B cell (primary cell): ENCODE measurements around the gene FAAH. TPM values are rescaled to one million over a fixed set of nuclear protein-coding genes. Genes with fewer than 3 reads are reported as not detected.
A peak's percentile ranks its signal among the peaks of the same experiment; 100 is the strongest.

Source experiments
- ATAC-seq: fragments of 200-7000 bp; cut with Tn5 transposase; one replicate; pipeline ENCODE4 v1.10.0; 2021; ENCODE audit warnings: low read depth, mild to moderate bottlenecking, moderate number of reproducible peaks, moderate library complexity
- CTCF ChIA-PET: fragments of 350-600 bp; sonication (Branson Sonifier 250); formaldehyde crosslinking; loops from one replicate; lab custom pipeline; 2021; ENCODE audit warnings: antibody characterized with exemption, inconsistent platforms; lab: Charles Lee
- POLR2A ChIA-PET: fragments of 350-600 bp; sonication (Branson Sonifier 250); formaldehyde crosslinking; loops from one replicate; lab custom pipeline; 2021; ENCODE audit warnings: antibody characterized with exemption; lab: Charles Lee
- DNase-seq: peaks from one replicate; pipeline ENCODE4 v3.0.0; 2013
- H2AFZ ChIP-seq: 2 replicates; pipeline ENCODE4 v1.6.1; 2012; ENCODE audit warnings: mild to moderate bottlenecking, low read depth, low read length; ENCODE audit not compliant: insufficient read depth, poor library complexity, severe bottlenecking
- H3K27ac ChIP-seq, 2 donors: 1 replicate in 1 of 2; 2 replicates in 1 of 2; pipeline ENCODE4 v1.5.1; 2012 to 2013; ENCODE audit warnings: low read length in 2 of 2, mild to moderate bottlenecking in 2 of 2, moderate library complexity in 1 of 2
- H3K27me3 ChIP-seq, 4 experiments: fragments of 200-600 bp in 1 of 4; sonication (generic) in 1 of 4; replicated peaks in 1 of 4; 1 replicate in 2 of 4; 2 replicates in 2 of 4; pipeline versions ENCODE4 v1.6.1 to v1.7.0; 2013 to 2016; ENCODE audit warnings: low read length in 3 of 4, mild to moderate bottlenecking in 2 of 4, mixed read lengths in 1 of 4, moderate library complexity in 1 of 4; ENCODE audit not compliant: insufficient read depth in 4 of 4, control insufficient read depth in 3 of 4; ENCODE audit errors: control extremely low read depth in 1 of 4
- H3K36me3 ChIP-seq, 2 experiments: replicated peaks in 1 of 2; 1 replicate in 1 of 2; 2 replicates in 1 of 2; pipeline versions ENCODE4 v1.6.1 to v1.7.1; 2013; ENCODE audit warnings: low read length in 1 of 2; ENCODE audit not compliant: insufficient read depth in 2 of 2, control insufficient read depth in 1 of 2; ENCODE audit errors: control extremely low read depth in 1 of 2, extremely low read depth in 1 of 2
- H3K4me1 ChIP-seq, 2 donors: fragments of 200-600 bp in 1 of 2; sonication (generic) in 1 of 2; 1 replicate in 1 of 2; 2 replicates in 1 of 2; pipeline versions ENCODE4 v1.5.1 to v1.6.1; 2013 to 2017; ENCODE audit warnings: low read length in 2 of 2; ENCODE audit not compliant: control insufficient read depth in 2 of 2, insufficient read depth in 2 of 2
- H3K4me2 ChIP-seq: replicated peaks from 2 replicates; pipeline ENCODE3; 2012; ENCODE audit warnings: mild to moderate bottlenecking, low read depth, low read length; ENCODE audit not compliant: poor library complexity, severe bottlenecking
- H3K4me3 ChIP-seq, 5 experiments: fragments of 200-600 bp in 1 of 5; sonication (generic) in 1 of 5; 1 replicate in 3 of 5; 2 replicates in 2 of 5; pipeline versions ENCODE4 v1.5.1 to v1.7.0; 2011 to 2016; ENCODE audit warnings: low read length in 4 of 5, mild to moderate bottlenecking in 4 of 5, low read depth in 2 of 5, control low read depth in 1 of 5, moderate library complexity in 1 of 5; ENCODE audit not compliant: insufficient read depth in 1 of 5; ENCODE audit errors: control extremely low read depth in 1 of 5, extremely low read depth in 1 of 5
- H3K79me2 ChIP-seq: fragments of 200-600 bp; sonication (generic); one replicate; pipeline ENCODE4 v1.6.0; 2016; ENCODE audit warnings: low read length; ENCODE audit not compliant: control insufficient read depth, insufficient read depth
- H3K9ac ChIP-seq: fragments of 200-600 bp; sonication (generic); 2 replicates; pipeline ENCODE4 v1.6.1; 2017; ENCODE audit warnings: mild to moderate bottlenecking, low read length, moderate library complexity
- H3K9me3 ChIP-seq, 3 donors: one replicate each; pipeline versions ENCODE4 v1.6.1 to v1.7.1; 2013; ENCODE audit warnings: low read length in 2 of 3; ENCODE audit not compliant: control insufficient read depth in 2 of 3, insufficient read depth in 1 of 3; ENCODE audit errors: control extremely low read depth in 1 of 3
- H4K20me1 ChIP-seq: 2 replicates; pipeline ENCODE4 v1.6.0; 2012; ENCODE audit warnings: mild to moderate bottlenecking, low read length; ENCODE audit not compliant: insufficient read depth, control insufficient read depth, poor library complexity, severe bottlenecking
- H3K27ac Mint-ChIP-seq: one replicate; pipeline ENCODE4 v1.8.0; 2021; ENCODE audit warnings: mixed read lengths
- H3K27me3 Mint-ChIP-seq: one replicate; pipeline ENCODE4 v1.8.0; 2021; ENCODE audit warnings: mixed read lengths
- H3K4me1 Mint-ChIP-seq: one replicate; pipeline ENCODE4 v1.8.0; 2021; ENCODE audit warnings: mixed read lengths
- H3K4me3 Mint-ChIP-seq: one replicate; pipeline ENCODE4 v1.8.0; 2021; ENCODE audit warnings: mixed read lengths
- H3K9me3 Mint-ChIP-seq: one replicate; pipeline ENCODE4 v1.8.0; 2022; ENCODE audit warnings: mixed read lengths; ENCODE audit not compliant: insufficient read depth
- EZH2 ChIP-seq: IDR thresholded peaks from 2 replicates; pipeline ENCODE4 v1.6.1; 2012; ENCODE audit warnings: borderline replicate concordance, low read depth, mild to moderate bottlenecking, moderate library complexity, low read length; ENCODE audit not compliant: insufficient read depth, poor library complexity, severe bottlenecking
- WGBS: methylation state at CpG from one replicate; pipeline ENCODE4 v1.1.5; 2013; ENCODE audit warnings: missing lambda C conversion rate; ENCODE audit not compliant: insufficient coverage; 5-methylcytosine and 5-hydroxymethylcytosine counted together
- intact Hi-C: fragments of 100-400 bp; cut with micrococcal nuclease; formaldehyde crosslinking; loops from one replicate; pipeline ENCODE4 v1.10.0; 2022
- polyA plus RNA-seq: library from polyadenylated mRNA; depleted of rRNA; stranded (reverse); fragments of >200 nt; gene quantifications from 2 replicates; pipeline ENCODE4 v1.2.3, GENCODE V29; 2012
- total RNA-seq, 2 donors: library from RNA; stranded (reverse); fragments of 120-200 nt in 1 of 2; gene quantifications; 1 replicate in 1 of 2; 2 replicates in 1 of 2; pipeline versions ENCODE4 v1.2.3 to v1.2.4, GENCODE V29; 2013 to 2022
- TF ChIP-seq, protein P1 (sequence below): fragments of 200-600 bp; IDR thresholded peaks from one replicate; pipeline ENCODE4 v1.8.0; 2022; ENCODE audit warnings: antibody characterized with exemption, mild to moderate bottlenecking

Gene FAAH
- total and polyA plus RNA-seq, 2 donors (not counting 1 experiment from before 2014, with no cell fraction given): 5.6 to 9.6 TPM

DNA sequence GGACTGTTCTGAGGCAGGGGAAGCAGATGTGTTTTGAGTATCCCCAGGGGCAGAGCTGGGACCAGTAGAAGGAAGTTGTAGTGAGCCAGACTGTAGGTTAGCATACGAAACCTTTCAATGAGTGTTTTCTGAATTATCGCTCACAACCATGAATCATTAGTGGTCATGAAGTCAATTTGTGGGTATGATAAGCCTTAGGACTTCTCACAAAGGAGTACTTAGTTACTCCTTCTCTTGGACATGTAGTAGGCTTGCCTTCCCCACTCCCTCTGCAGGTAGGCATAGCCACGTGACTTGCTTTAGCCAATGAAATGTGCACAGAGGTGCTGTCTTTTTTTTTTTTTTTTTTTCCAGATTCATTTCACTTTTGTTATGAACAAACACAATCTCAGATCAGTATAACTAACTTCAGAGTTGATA, 23.9 kb upstream of the FAAH start:
- CTCF ChIA-PET: no interaction called here
- Histone ChIP-seq H3K27ac (peak overlapping the region in 1 of 2 donors; percentile 4), H3K9ac (no peak overlapping the region), H2AFZ (no peak overlapping the region), H3K9me3 (no peaks in the 10 kb centered on the region), H3K36me3 (peaks cover 7 to 23% of the 10 kb centered on the region in 2 experiments), H3K4me2 (peak overlapping the region; percentile 10), H4K20me1 (no peaks in the 10 kb centered on the region), H3K4me1 (peaks cover 18 to 19% of the 10 kb centered on the region in 2 donors), H3K79me2 (no peaks in the 10 kb centered on the region), H3K4me3 (no peak overlapping the region), H3K27me3 (no peaks in the 10 kb centered on the region)
- intact Hi-C loops: no loop called here
- H3K4me3 Mint-ChIP-seq: peak overlapping the region; percentile 58
- no peaks in the 10 kb centered on the region for H3K9me3 Mint-ChIP-seq
- peak; percentile 44 for DNase-seq
- H3K27me3 Mint-ChIP-seq: no peaks in the 10 kb centered on the region
- peaks cover 30% of the 10 kb centered on the region for H3K4me1 Mint-ChIP-seq
- ATAC-seq: peak; percentile 47
- POLR2A ChIA-PET: no interaction called here
- peak overlapping the region; percentile 84 for H3K27ac Mint-ChIP-seq
- no peak for TF ChIP-seq EZH2
- TF ChIP-seq, protein P1, sequence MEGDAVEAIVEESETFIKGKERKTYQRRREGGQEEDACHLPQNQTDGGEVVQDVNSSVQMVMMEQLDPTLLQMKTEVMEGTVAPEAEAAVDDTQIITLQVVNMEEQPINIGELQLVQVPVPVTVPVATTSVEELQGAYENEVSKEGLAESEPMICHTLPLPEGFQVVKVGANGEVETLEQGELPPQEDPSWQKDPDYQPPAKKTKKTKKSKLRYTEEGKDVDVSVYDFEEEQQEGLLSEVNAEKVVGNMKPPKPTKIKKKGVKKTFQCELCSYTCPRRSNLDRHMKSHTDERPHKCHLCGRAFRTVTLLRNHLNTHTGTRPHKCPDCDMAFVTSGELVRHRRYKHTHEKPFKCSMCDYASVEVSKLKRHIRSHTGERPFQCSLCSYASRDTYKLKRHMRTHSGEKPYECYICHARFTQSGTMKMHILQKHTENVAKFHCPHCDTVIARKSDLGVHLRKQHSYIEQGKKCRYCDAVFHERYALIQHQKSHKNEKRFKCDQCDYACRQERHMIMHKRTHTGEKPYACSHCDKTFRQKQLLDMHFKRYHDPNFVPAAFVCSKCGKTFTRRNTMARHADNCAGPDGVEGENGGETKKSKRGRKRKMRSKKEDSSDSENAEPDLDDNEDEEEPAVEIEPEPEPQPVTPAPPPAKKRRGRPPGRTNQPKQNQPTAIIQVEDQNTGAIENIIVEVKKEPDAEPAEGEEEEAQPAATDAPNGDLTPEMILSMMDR: no peak
- 60% methylated on average over 1 of the region's 3 CpGs for WGBS

DNA sequence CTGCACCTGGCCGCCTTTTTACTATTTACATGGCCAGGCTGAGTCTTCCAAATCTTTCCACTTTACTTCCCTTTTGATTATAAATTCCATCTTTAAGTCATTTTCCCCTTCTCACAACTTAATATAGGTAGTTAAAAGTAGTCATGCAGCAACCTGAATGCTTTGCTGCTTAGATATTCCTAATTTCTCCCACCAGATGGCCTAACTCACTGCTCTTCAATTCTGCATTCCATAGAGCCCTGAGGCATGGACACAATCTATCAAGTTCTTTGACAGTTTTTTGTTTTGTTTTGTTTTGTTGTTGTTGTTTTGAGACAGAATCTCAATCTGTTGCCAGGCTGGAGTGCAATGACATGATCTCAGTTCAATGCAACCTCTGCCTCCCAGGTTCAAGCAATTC, 21.7 kb upstream of the FAAH start:
- Histone ChIP-seq H4K20me1 (no peaks in the 10 kb centered on the region), H3K27ac (no peak overlapping the region), H3K79me2 (no peaks in the 10 kb centered on the region), H3K9ac (no peak overlapping the region), H3K27me3 (no peaks in the 10 kb centered on the region), H2AFZ (no peak overlapping the region), H3K4me2 (no peak overlapping the region), H3K36me3 (peaks cover 5 to 9% of the 10 kb centered on the region in 2 experiments), H3K4me3 (no peak overlapping the region), H3K4me1 (peaks cover 18 to 19% of the 10 kb centered on the region in 2 donors), H3K9me3 (no peaks in the 10 kb centered on the region)
- Mint-ChIP-seq H3K9me3 (no peaks in the 10 kb centered on the region), H3K27me3 (no peaks in the 10 kb centered on the region), H3K4me1 (peaks cover 30% of the 10 kb centered on the region), H3K4me3 (no peak overlapping the region), H3K27ac (no peak overlapping the region)
- no peak for DNase-seq
- CTCF ChIA-PET: no interaction called here
- ATAC-seq: no peak
- POLR2A ChIA-PET: no interaction called here
- TF ChIP-seq, protein P1: no peak
- no peak for TF ChIP-seq EZH2
- WGBS: no CpG with 5 or more reads among the region's 1 CpG
- intact Hi-C loops: no loop called here
